Measurements from ENCODE around the gene TSPAN9.

- TF ChIP-seq POLR2A (IDR thresholded peaks at IDR 0.05; ENCODE audit: borderline replicate concordance, extremely low read depth, insufficient read depth, insufficient read length) (no peak), CTCF (IDR thresholded peaks at IDR 0.05 in 2 of 3, conservative IDR thresholded peaks at IDR 0.05 in 1 of 3; ENCODE audit: borderline replicate concordance in 1 of 3, insufficient read depth in 1 of 3, low read depth in 2 of 3, low read length in 2 of 3) (no peak), EZH2phosphoT487 (IDR thresholded peaks at IDR 0.05; ENCODE audit: borderline replicate concordance) (no peak), RAD21 (IDR thresholded peaks at IDR 0.05; ENCODE audit: low read depth) (no peak), JUND (IDR thresholded peaks at IDR 0.05) (no peak)
Observed at GRCh38 chr12:3078086-3078820, 1.1 kb downstream of the TSPAN9 start.

Measured in HCT116 (cell line).